IPS-18a (cell line): Measurements from ENCODE around the gene SNAPC4.
A peak's percentile ranks its signal among the peaks of the same experiment; 100 is the strongest.

Experiments used
- H3K27ac ChIP-seq: one replicate; pipeline ENCODE4 v1.5.1; 2013; ENCODE audit warnings: low read length
- H3K27me3 ChIP-seq: one replicate; pipeline ENCODE4 v1.6.1; 2013; ENCODE audit warnings: mild to moderate bottlenecking, low read length; ENCODE audit not compliant: control insufficient read depth, insufficient read depth
- H3K36me3 ChIP-seq: one replicate; pipeline ENCODE4 v1.6.1; 2013; ENCODE audit warnings: low read depth, low read length; ENCODE audit not compliant: control insufficient read depth
- H3K4me1 ChIP-seq: one replicate; pipeline ENCODE4 v1.6.1; 2013; ENCODE audit warnings: low read depth, low read length; ENCODE audit not compliant: control insufficient read depth
- H3K4me3 ChIP-seq: one replicate; pipeline ENCODE4 v1.5.1; 2013; ENCODE audit warnings: low read length
- H3K9ac ChIP-seq: one replicate; pipeline ENCODE4 v1.6.1; 2013; ENCODE audit warnings: mild to moderate bottlenecking, low read length, moderate library complexity
- H3K9me3 ChIP-seq: one replicate; pipeline ENCODE4 v1.6.1; 2013; ENCODE audit warnings: low read depth, low read length; ENCODE audit not compliant: control insufficient read depth

SNAPC4 gene

GRCh38 chr9:136404801-136405136 lies 4.8 kb upstream of the SNAPC4 start:
- H3K27ac ChIP-seq, result no peak overlapping the region
- H3K9ac ChIP-seq, result no peak overlapping the region
- peaks cover 42% of the 10 kb centered on the region for H3K36me3 ChIP-seq
- no peak overlapping the region for H3K4me3 ChIP-seq
- no peaks in the 10 kb centered on the region for H3K27me3 ChIP-seq
- H3K4me1 ChIP-seq, result no peaks in the 10 kb centered on the region
- no peaks in the 10 kb centered on the region for H3K9me3 ChIP-seq

- no peaks in the 10 kb centered on the region for H3K4me1 ChIP-seq
- H3K27ac ChIP-seq, result no peak overlapping the region
- H3K27me3 ChIP-seq, result no peaks in the 10 kb centered on the region
- no peak overlapping the region for H3K9ac ChIP-seq
- no peak overlapping the region for H3K4me3 ChIP-seq
- H3K36me3 ChIP-seq, result peaks cover 42% of the 10 kb centered on the region
- H3K9me3 ChIP-seq, result no peaks in the 10 kb centered on the region
These were observed 4.2 kb upstream of the SNAPC4 start for GRCh38 chr9:136403915-136404800.

GRCh38 chr9:136403538-136403914 lies 3.6 kb upstream of the SNAPC4 start:
- Histone ChIP-seq H3K9me3 (no peaks in the 10 kb centered on the region), H3K4me1 (peaks cover 5% of the 10 kb centered on the region), H3K27me3 (no peaks in the 10 kb centered on the region), H3K4me3 (no peak overlapping the region), H3K27ac (no peak overlapping the region), H3K9ac (no peak overlapping the region), H3K36me3 (peaks cover 39% of the 10 kb centered on the region)

- H3K9ac ChIP-seq, result no peak overlapping the region
- peaks cover 5% of the 10 kb centered on the region for H3K4me1 ChIP-seq
- H3K27ac ChIP-seq, result no peak overlapping the region
- H3K27me3 ChIP-seq, result no peaks in the 10 kb centered on the region
- no peak overlapping the region for H3K4me3 ChIP-seq
- H3K9me3 ChIP-seq, result no peaks in the 10 kb centered on the region
- H3K36me3 ChIP-seq, result peaks cover 33% of the 10 kb centered on the region
These were observed 2.1 kb upstream of the SNAPC4 start for GRCh38 chr9:136402067-136402466.

- Histone ChIP-seq H3K9me3 (no peaks in the 10 kb centered on the region), H3K36me3 (peaks cover 35% of the 10 kb centered on the region), H3K4me3 (no peak overlapping the region), H3K9ac (no peak overlapping the region), H3K27me3 (no peaks in the 10 kb centered on the region), H3K4me1 (peaks cover 5% of the 10 kb centered on the region), H3K27ac (no peak overlapping the region)
These were observed 1.4 kb upstream of the SNAPC4 start for GRCh38 chr9:136401173-136401922.

- H3K4me3 ChIP-seq, result peak overlapping the region; percentile 78
- peaks cover 5% of the 10 kb centered on the region for H3K4me1 ChIP-seq
- H3K9ac ChIP-seq, result peak overlapping the region; percentile 86
- no peaks in the 10 kb centered on the region for H3K9me3 ChIP-seq
- H3K27me3 ChIP-seq, result no peaks in the 10 kb centered on the region
- peaks cover 40% of the 10 kb centered on the region for H3K36me3 ChIP-seq
- H3K27ac ChIP-seq, result peak overlapping the region; percentile 52
These were observed 563 bp downstream of the SNAPC4 start for GRCh38 chr9:136399176-136400037.

GRCh38 chr9:136398286-136398685 lies 1.7 kb downstream of the SNAPC4 start:
- no peak overlapping the region for H3K27ac ChIP-seq
- H3K36me3 ChIP-seq, result peaks cover 51% of the 10 kb centered on the region

GRCh38 chr9:136397643-136398042 lies 2.3 kb downstream of the SNAPC4 start:
- H3K9me3 ChIP-seq, result no peaks in the 10 kb centered on the region

More at GRCh38 chr9:136398286-136398685, 1.7 kb downstream of the SNAPC4 start:
- no peaks in the 10 kb centered on the region for H3K27me3 ChIP-seq
- H3K9me3 ChIP-seq, result no peaks in the 10 kb centered on the region
- H3K9ac ChIP-seq, result no peak overlapping the region
- peaks cover 5% of the 10 kb centered on the region for H3K4me1 ChIP-seq
- H3K4me3 ChIP-seq, result no peak overlapping the region

GRCh38 chr9:136396219-136396515 lies 3.8 kb downstream of the SNAPC4 start:
- Histone ChIP-seq H3K27ac (no peak overlapping the region), H3K9ac (no peak overlapping the region), H3K9me3 (no peaks in the 10 kb centered on the region), H3K36me3 (peaks cover 61% of the 10 kb centered on the region), H3K27me3 (no peaks in the 10 kb centered on the region), H3K4me3 (no peak overlapping the region), H3K4me1 (peaks cover 5% of the 10 kb centered on the region)

More at GRCh38 chr9:136397643-136398042, 2.3 kb downstream of the SNAPC4 start:
- Histone ChIP-seq H3K4me3 (no peak overlapping the region), H3K36me3 (peaks cover 55% of the 10 kb centered on the region), H3K9ac (no peak overlapping the region), H3K27ac (no peak overlapping the region), H3K27me3 (no peaks in the 10 kb centered on the region), H3K4me1 (peaks cover 5% of the 10 kb centered on the region)

GRCh38 chr9:136395345-136396218 lies 4.4 kb downstream of the SNAPC4 start:
- H3K27me3 ChIP-seq, result no peaks in the 10 kb centered on the region
- no peak overlapping the region for H3K27ac ChIP-seq
- H3K36me3 ChIP-seq, result peaks cover 64% of the 10 kb centered on the region
- H3K4me3 ChIP-seq, result no peak overlapping the region
- H3K9ac ChIP-seq, result no peak overlapping the region
- H3K9me3 ChIP-seq, result no peaks in the 10 kb centered on the region
- peaks cover 5% of the 10 kb centered on the region for H3K4me1 ChIP-seq

- H3K9ac ChIP-seq, result no peak overlapping the region
- peaks cover 5% of the 10 kb centered on the region for H3K4me1 ChIP-seq
- no peak overlapping the region for H3K27ac ChIP-seq
- H3K36me3 ChIP-seq, result peaks cover 65% of the 10 kb centered on the region
- H3K9me3 ChIP-seq, result no peaks in the 10 kb centered on the region
- H3K4me3 ChIP-seq, result no peak overlapping the region
- H3K27me3 ChIP-seq, result no peaks in the 10 kb centered on the region
These were observed 5.0 kb downstream of the SNAPC4 start for GRCh38 chr9:136395020-136395340.
